HG03135 (cell line): Measurements from ENCODE around the gene CAMK2B.

ENCODE experiments used
- ATAC-seq: cut with Tn5 transposase; IDR thresholded peaks from one replicate; pipeline ENCODE4 v1.9.1; 2021; ENCODE audit warnings: mild to moderate bottlenecking, moderate library complexity; ENCODE audit not compliant: unreplicated experiment

CAMK2B gene

GRCh38 chr7:44275957-44276570, 49.3 kb downstream of the CAMK2B start:
- no peak for ATAC-seq

GRCh38 chr7:44275146-44275545, 50.2 kb downstream of the CAMK2B start:
- ATAC-seq, result no peak

GRCh38 chr7:44274623-44274975, 50.8 kb downstream of the CAMK2B start:
- no peak for ATAC-seq

- no peak for ATAC-seq
These were observed 51.4 kb downstream of the CAMK2B start for GRCh38 chr7:44273681-44274622.

- no peak for ATAC-seq
These were observed 52.4 kb downstream of the CAMK2B start for GRCh38 chr7:44272981-44273380.

- ATAC-seq, result no peak
These were observed 52.9 kb downstream of the CAMK2B start for GRCh38 chr7:44272456-44272855.

- ATAC-seq, result no peak
These were observed 55.4 kb downstream of the CAMK2B start for GRCh38 chr7:44269943-44270493.

- no peak for ATAC-seq
These were observed 56.0 kb downstream of the CAMK2B start for GRCh38 chr7:44269417-44269816.

GRCh38 chr7:44268671-44269070, 56.7 kb downstream of the CAMK2B start:
- no peak for ATAC-seq

GRCh38 chr7:44267719-44268421, 57.5 kb downstream of the CAMK2B start:
- ATAC-seq, result no peak

GRCh38 chr7:44267178-44267577, 58.2 kb downstream of the CAMK2B start:
- no peak for ATAC-seq

GRCh38 chr7:44266526-44266925, 58.9 kb downstream of the CAMK2B start:
- no peak for ATAC-seq

GRCh38 chr7:44265728-44266127, 59.7 kb downstream of the CAMK2B start:
- ATAC-seq, result no peak

- ATAC-seq, result no peak
These were observed 61.0 kb downstream of the CAMK2B start for GRCh38 chr7:44264221-44264931.

GRCh38 chr7:44263326-44264082, 61.9 kb downstream of the CAMK2B start:
- no peak for ATAC-seq

GRCh38 chr7:44262031-44262430, 63.4 kb downstream of the CAMK2B start:
- no peak for ATAC-seq

GRCh38 chr7:44261240-44261639, 64.2 kb downstream of the CAMK2B start:
- ATAC-seq, result no peak

GRCh38 chr7:44259547-44260457, 65.6 kb downstream of the CAMK2B start:
- ATAC-seq, result no peak
